B cell (primary cell): ENCODE results near the gene SIT1. TPM values are rescaled to one million over a fixed set of nuclear protein-coding genes. Genes with fewer than 3 reads are reported as not detected.
A peak's percentile ranks its signal among the peaks of the same experiment; 100 is the strongest.

Experiments
- ATAC-seq: fragments of 200-7000 bp; cut with Tn5 transposase; one replicate; pipeline ENCODE4 v1.10.0; 2021; ENCODE audit warnings: low read depth, mild to moderate bottlenecking, moderate number of reproducible peaks, moderate library complexity
- CTCF ChIA-PET: fragments of 350-600 bp; sonication (Branson Sonifier 250); formaldehyde crosslinking; loops from one replicate; lab custom pipeline; 2021; ENCODE audit warnings: antibody characterized with exemption, inconsistent platforms; lab: Charles Lee
- POLR2A ChIA-PET: fragments of 350-600 bp; sonication (Branson Sonifier 250); formaldehyde crosslinking; loops from one replicate; lab custom pipeline; 2021; ENCODE audit warnings: antibody characterized with exemption; lab: Charles Lee
- DNase-seq: peaks from one replicate; pipeline ENCODE4 v3.0.0; 2013
- H2AFZ ChIP-seq: 2 replicates; pipeline ENCODE4 v1.6.1; 2012; ENCODE audit warnings: mild to moderate bottlenecking, low read depth, low read length; ENCODE audit not compliant: insufficient read depth, poor library complexity, severe bottlenecking
- H3K27ac ChIP-seq, 2 donors: 1 replicate in 1 of 2; 2 replicates in 1 of 2; pipeline ENCODE4 v1.5.1; 2012 to 2013; ENCODE audit warnings: low read length in 2 of 2, mild to moderate bottlenecking in 2 of 2, moderate library complexity in 1 of 2
- H3K27me3 ChIP-seq, 4 experiments: fragments of 200-600 bp in 1 of 4; sonication (generic) in 1 of 4; replicated peaks in 1 of 4; 1 replicate in 2 of 4; 2 replicates in 2 of 4; pipeline versions ENCODE4 v1.6.1 to v1.7.0; 2013 to 2016; ENCODE audit warnings: low read length in 3 of 4, mild to moderate bottlenecking in 2 of 4, mixed read lengths in 1 of 4, moderate library complexity in 1 of 4; ENCODE audit not compliant: insufficient read depth in 4 of 4, control insufficient read depth in 3 of 4; ENCODE audit errors: control extremely low read depth in 1 of 4
- H3K36me3 ChIP-seq, 2 experiments: replicated peaks in 1 of 2; 1 replicate in 1 of 2; 2 replicates in 1 of 2; pipeline versions ENCODE4 v1.6.1 to v1.7.1; 2013; ENCODE audit warnings: low read length in 1 of 2; ENCODE audit not compliant: insufficient read depth in 2 of 2, control insufficient read depth in 1 of 2; ENCODE audit errors: control extremely low read depth in 1 of 2, extremely low read depth in 1 of 2
- H3K4me1 ChIP-seq, 2 donors: fragments of 200-600 bp in 1 of 2; sonication (generic) in 1 of 2; 1 replicate in 1 of 2; 2 replicates in 1 of 2; pipeline versions ENCODE4 v1.5.1 to v1.6.1; 2013 to 2017; ENCODE audit warnings: low read length in 2 of 2; ENCODE audit not compliant: control insufficient read depth in 2 of 2, insufficient read depth in 2 of 2
- H3K4me2 ChIP-seq: replicated peaks from 2 replicates; pipeline ENCODE3; 2012; ENCODE audit warnings: mild to moderate bottlenecking, low read depth, low read length; ENCODE audit not compliant: poor library complexity, severe bottlenecking
- H3K4me3 ChIP-seq, 5 experiments: fragments of 200-600 bp in 1 of 5; sonication (generic) in 1 of 5; 1 replicate in 3 of 5; 2 replicates in 2 of 5; pipeline versions ENCODE4 v1.5.1 to v1.7.0; 2011 to 2016; ENCODE audit warnings: low read length in 4 of 5, mild to moderate bottlenecking in 4 of 5, low read depth in 2 of 5, control low read depth in 1 of 5, moderate library complexity in 1 of 5; ENCODE audit not compliant: insufficient read depth in 1 of 5; ENCODE audit errors: control extremely low read depth in 1 of 5, extremely low read depth in 1 of 5
- H3K79me2 ChIP-seq: fragments of 200-600 bp; sonication (generic); one replicate; pipeline ENCODE4 v1.6.0; 2016; ENCODE audit warnings: low read length; ENCODE audit not compliant: control insufficient read depth, insufficient read depth
- H3K9ac ChIP-seq: fragments of 200-600 bp; sonication (generic); 2 replicates; pipeline ENCODE4 v1.6.1; 2017; ENCODE audit warnings: mild to moderate bottlenecking, low read length, moderate library complexity
- H3K9me3 ChIP-seq, 3 donors: one replicate each; pipeline versions ENCODE4 v1.6.1 to v1.7.1; 2013; ENCODE audit warnings: low read length in 2 of 3; ENCODE audit not compliant: control insufficient read depth in 2 of 3, insufficient read depth in 1 of 3; ENCODE audit errors: control extremely low read depth in 1 of 3
- H4K20me1 ChIP-seq: 2 replicates; pipeline ENCODE4 v1.6.0; 2012; ENCODE audit warnings: mild to moderate bottlenecking, low read length; ENCODE audit not compliant: insufficient read depth, control insufficient read depth, poor library complexity, severe bottlenecking
- H3K27ac Mint-ChIP-seq: one replicate; pipeline ENCODE4 v1.8.0; 2021; ENCODE audit warnings: mixed read lengths
- H3K27me3 Mint-ChIP-seq: one replicate; pipeline ENCODE4 v1.8.0; 2021; ENCODE audit warnings: mixed read lengths
- H3K4me1 Mint-ChIP-seq: one replicate; pipeline ENCODE4 v1.8.0; 2021; ENCODE audit warnings: mixed read lengths
- H3K4me3 Mint-ChIP-seq: one replicate; pipeline ENCODE4 v1.8.0; 2021; ENCODE audit warnings: mixed read lengths
- H3K9me3 Mint-ChIP-seq: one replicate; pipeline ENCODE4 v1.8.0; 2022; ENCODE audit warnings: mixed read lengths; ENCODE audit not compliant: insufficient read depth
- CTCF ChIP-seq: fragments of 200-600 bp; IDR thresholded peaks from one replicate; pipeline ENCODE4 v1.8.0; 2022; ENCODE audit warnings: antibody characterized with exemption, mild to moderate bottlenecking
- EZH2 ChIP-seq: IDR thresholded peaks from 2 replicates; pipeline ENCODE4 v1.6.1; 2012; ENCODE audit warnings: borderline replicate concordance, low read depth, mild to moderate bottlenecking, moderate library complexity, low read length; ENCODE audit not compliant: insufficient read depth, poor library complexity, severe bottlenecking
- WGBS: methylation state at CpG from one replicate; pipeline ENCODE4 v1.1.5; 2013; ENCODE audit warnings: missing lambda C conversion rate; ENCODE audit not compliant: insufficient coverage; 5-methylcytosine and 5-hydroxymethylcytosine counted together
- intact Hi-C: fragments of 100-400 bp; cut with micrococcal nuclease; formaldehyde crosslinking; loops from one replicate; pipeline ENCODE4 v1.10.0; 2022
- polyA plus RNA-seq: library from polyadenylated mRNA; depleted of rRNA; stranded (reverse); fragments of >200 nt; gene quantifications from 2 replicates; pipeline ENCODE4 v1.2.3, GENCODE V29; 2012
- total RNA-seq, 2 donors: library from RNA; stranded (reverse); fragments of 120-200 nt in 1 of 2; gene quantifications; 1 replicate in 1 of 2; 2 replicates in 1 of 2; pipeline versions ENCODE4 v1.2.3 to v1.2.4, GENCODE V29; 2013 to 2022

Gene SIT1
- total and polyA plus RNA-seq, 2 donors (not counting 1 experiment from before 2014, with no cell fraction given) = 37.1 to 38.5 TPM

DNA sequence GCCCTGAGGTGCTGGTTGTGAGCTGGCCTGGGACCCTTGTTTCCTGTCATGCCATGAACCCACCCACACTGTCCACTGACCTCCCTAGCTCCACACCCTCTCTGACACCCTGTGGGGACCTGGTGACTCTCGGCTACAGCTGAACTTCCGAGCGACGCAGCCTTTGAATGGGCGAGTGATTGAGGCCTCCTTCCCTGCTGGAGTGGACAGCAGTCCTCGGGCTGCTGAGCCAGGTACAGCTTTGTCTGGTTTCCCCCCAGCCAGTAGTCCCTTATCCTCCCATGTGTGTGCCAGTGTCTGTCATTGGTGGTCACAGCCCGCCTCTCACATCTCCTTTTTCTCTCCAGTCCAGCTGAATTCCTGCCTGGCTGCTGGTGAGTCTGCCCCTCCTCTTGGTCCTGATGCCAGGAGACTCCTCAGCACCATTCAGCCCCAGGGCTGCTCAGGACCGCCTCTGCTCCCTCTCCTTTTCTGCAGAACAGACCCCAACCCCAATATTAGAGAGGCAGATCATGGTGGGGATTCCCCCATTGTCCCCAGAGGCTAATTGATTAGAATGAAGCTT, 29.1 kb upstream of the SIT1 start:
- peaks cover 0 to 4% (median 0%) of the 10 kb centered on the region in 3 donors for H3K9me3 ChIP-seq
- H3K4me1 ChIP-seq = peaks cover 24 to 36% of the 10 kb centered on the region in 2 donors
- no peak overlapping the region for H3K9ac ChIP-seq
- H4K20me1 ChIP-seq = no peaks in the 10 kb centered on the region
- WGBS = 91% methylated on average over 7 of the region's 8 CpGs
- no peak overlapping the region for H2AFZ ChIP-seq
- intact Hi-C loops = no loop called here
- H3K9me3 Mint-ChIP-seq = no peaks in the 10 kb centered on the region
- H3K27ac ChIP-seq = no peak overlapping the region
- TF ChIP-seq EZH2 = no peak
- peaks cover 4% of the 10 kb centered on the region for H3K27me3 Mint-ChIP-seq
- H3K79me2 ChIP-seq = no peaks in the 10 kb centered on the region
- no peak for ATAC-seq
- ChIA-PET CTCF (interaction anchor here (1.4 to 3.7 kb wide), 5 partner anchors 9 to 22 kb away, joined by 4 to 34 read pairs (median 7); partner anchors contain the start of genes ARHGEF39, CCDC107, RMRP and TPM2), POLR2A (interaction anchor here (0.6 to 1.7 kb wide), 4 partner anchors 10 to 30 kb away, joined by 3 to 7 read pairs (median 3); partner anchors contain the start of genes CCDC107 and RMRP)
- DNase-seq = no peak
- H3K4me3 ChIP-seq = peak overlapping the region in 1 of 5 experiments; percentile 28
- no peaks in the 10 kb centered on the region for H3K36me3 ChIP-seq
- no peak overlapping the region for H3K4me3 Mint-ChIP-seq
- H3K27ac Mint-ChIP-seq = no peak overlapping the region
- peaks cover 0 to 14% (median 3%) of the 10 kb centered on the region in 4 experiments for H3K27me3 ChIP-seq
- H3K4me2 ChIP-seq = peak overlapping the region; percentile 53
- H3K4me1 Mint-ChIP-seq = peaks cover 30% of the 10 kb centered on the region

DNA sequence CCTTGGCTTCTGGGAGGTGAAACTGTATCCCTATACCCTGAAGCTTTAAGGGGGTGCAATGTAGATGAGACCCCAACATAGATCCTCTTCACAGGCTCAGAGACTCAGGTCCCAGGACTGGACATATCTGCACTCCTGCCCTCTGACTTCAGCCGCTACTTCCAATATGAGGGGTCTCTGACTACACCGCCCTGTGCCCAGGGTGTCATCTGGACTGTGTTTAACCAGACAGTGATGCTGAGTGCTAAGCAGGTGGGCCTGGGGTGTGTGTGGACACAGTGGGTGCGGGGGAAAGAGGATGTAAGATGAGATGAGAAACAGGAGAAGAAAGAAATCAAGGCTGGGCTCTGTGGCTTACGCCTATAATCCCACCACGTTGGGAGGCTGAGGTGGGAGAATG, 28.4 kb upstream of the SIT1 start:
- H3K27me3 ChIP-seq = peaks cover 0 to 14% (median 3%) of the 10 kb centered on the region in 4 experiments
- POLR2A ChIA-PET = interaction anchor here (1.1 kb wide), 1 partner anchor 19 kb away, joined by 3 read pairs; no protein-coding TSS in a partner anchor
- no peaks in the 10 kb centered on the region for H3K36me3 ChIP-seq
- H4K20me1 ChIP-seq = no peaks in the 10 kb centered on the region
- H3K4me2 ChIP-seq = no peak overlapping the region
- no peak for TF ChIP-seq CTCF
- no peak for TF ChIP-seq EZH2
- no peak overlapping the region for H3K4me3 ChIP-seq
- H3K9me3 ChIP-seq = peaks cover 0 to 4% (median 0%) of the 10 kb centered on the region in 3 donors
- no peak overlapping the region for H2AFZ ChIP-seq
- peaks cover 24 to 36% of the 10 kb centered on the region in 2 donors for H3K4me1 ChIP-seq
- Mint-ChIP-seq H3K4me1 (peaks cover 35% of the 10 kb centered on the region), H3K9me3 (no peaks in the 10 kb centered on the region), H3K4me3 (no peak overlapping the region), H3K27me3 (peaks cover 9% of the 10 kb centered on the region), H3K27ac (peak overlapping the region; percentile 73)
- no peaks in the 10 kb centered on the region for H3K79me2 ChIP-seq
- DNase-seq = no peak
- no peak overlapping the region for H3K27ac ChIP-seq
- no peak for ATAC-seq
- intact Hi-C loops = no loop called here
- CTCF ChIA-PET = interaction anchor here (0.6 to 3.7 kb wide), 5 partner anchors 10 to 647 kb away, joined by 3 to 34 read pairs (median 7); partner anchors contain the start of genes ARHGEF39 and TPM2
- WGBS = 100% methylated on average over 3 of the region's 5 CpGs
- H3K9ac ChIP-seq = no peak overlapping the region
